HepG2 (cell line): ENCODE data around the gene AKR7A3. TPM values are rescaled to one million over a fixed set of nuclear protein-coding genes. Genes with fewer than 3 reads are reported as not detected.
A peak's percentile ranks its signal among the peaks of the same experiment; 100 is the strongest.
"Not testable (repeated sequence)": the region's sequence is repeated elsewhere in the genome, so short reads cannot be mapped to it uniquely, and the experiment has no call there.

Experiments
- ATAC-seq: fragments of 200-7000 bp; cut with Tn5 transposase; 3 replicates; pipeline ENCODE4 v1.9.1; 2020; ENCODE audit warnings: mild to moderate bottlenecking, moderate library complexity
- BruUV-seq: library from RNA; stranded (reverse); fragments of 400-500 nt; replicated peaks from 2 replicates; lab custom pipeline; 2021; lab: Mats Ljungman, UMichigan
- CTCF ChIA-PET: fragments of 300-600 bp; formaldehyde crosslinking; extraction: SDS; loops from one replicate; lab custom pipeline; 2021; ENCODE audit warnings: low total read pairs, inconsistent platforms, low intra/inter-chr PET ratio; lab: Yijun Ruan, JAX
- POLR2A ChIA-PET: fragments of 350-600 bp; sonication (Branson Sonifier 250); formaldehyde crosslinking; loops from one replicate; lab custom pipeline; 2020; ENCODE audit warnings: antibody characterized with exemption, inconsistent platforms; lab: Yijun Ruan, JAX
- DNase-seq: peaks from one replicate; pipeline ENCODE4 v3.0.0-alpha.2; 2015; ENCODE audit warnings: low spot score
- FAIRE-seq: peaks from 3 replicates; lab custom pipeline; 2011; peaks lifted over from hg19 to GRCh38; lab: Jason Lieb, UNC
- H2AFZ ChIP-seq: one replicate; pipeline ENCODE4 v1.6.1; 2011; ENCODE audit warnings: low read length, inconsistent platforms
- H3K27ac ChIP-seq: fragments of 300-600 bp; 3 replicates; pipeline ENCODE4 v1.8.0; 2011; ENCODE audit warnings: mixed run types, mild to moderate bottlenecking, mixed read lengths, low read length, inconsistent platforms; ENCODE audit not compliant: insufficient read depth; ENCODE audit errors: extremely low read length
- H3K27me3 ChIP-seq, 2 experiments: fragments of 200-600 bp in 1 of 2; 2 replicates in 1 of 2; 3 replicates in 1 of 2; pipeline versions ENCODE4 v1.6.0 to v1.8.0; 2011; ENCODE audit warnings: low read length in 2 of 2, mild to moderate bottlenecking in 2 of 2, moderate library complexity in 2 of 2, inconsistent platforms in 1 of 2; ENCODE audit not compliant: insufficient read depth in 2 of 2, control insufficient read depth in 1 of 2
- H3K36me3 ChIP-seq, 2 experiments: fragments of 200-600 bp in 1 of 2; replicated peaks in 1 of 2; 2 replicates in 1 of 2; 3 replicates in 1 of 2; pipeline versions ENCODE4 v1.5.1 to v1.8.0; 2011; ENCODE audit warnings: low read length in 2 of 2, inconsistent platforms in 1 of 2; ENCODE audit not compliant: insufficient read depth in 2 of 2, control insufficient read depth in 1 of 2
- H3K4me1 ChIP-seq: 2 replicates; pipeline ENCODE4 v1.5.1; 2012; ENCODE audit warnings: low read length, inconsistent platforms; ENCODE audit not compliant: insufficient read depth
- H3K4me2 ChIP-seq: 2 replicates; pipeline ENCODE4 v1.6.0; 2011; ENCODE audit warnings: low read depth, low read length, inconsistent platforms
- H3K4me3 ChIP-seq, 3 experiments: fragments of 200-600 bp in 1 of 3; sonication (generic), shearing (Covaris generic) in 1 of 3; replicated peaks in 1 of 3; 2 replicates each; pipeline ENCODE4 v1.5.1; 2011 to 2016; ENCODE audit warnings: low read length in 3 of 3, inconsistent platforms in 2 of 3, low read depth in 2 of 3, mild to moderate bottlenecking in 2 of 3, control low read depth in 1 of 3, mixed read lengths in 1 of 3; ENCODE audit not compliant: insufficient read depth in 1 of 3
- H3K79me2 ChIP-seq: one replicate; pipeline ENCODE4 v1.6.1; 2011; ENCODE audit warnings: low read length, inconsistent platforms; ENCODE audit not compliant: insufficient read depth
- H3K9ac ChIP-seq: 2 replicates; pipeline ENCODE4 v1.6.0; 2011; ENCODE audit warnings: mild to moderate bottlenecking, low read depth, low read length, inconsistent platforms; ENCODE audit not compliant: insufficient read depth
- H3K9me3 ChIP-seq: 2 replicates; pipeline ENCODE4 v1.5.1; 2012; ENCODE audit warnings: mild to moderate bottlenecking, low read length
- H4K20me1 ChIP-seq: 2 replicates; pipeline ENCODE4 v1.6.0; 2011; ENCODE audit warnings: inconsistent platforms, mild to moderate bottlenecking, low read length, moderate library complexity; ENCODE audit not compliant: insufficient read depth
- ARID2 ChIP-seq: sonication (generic); formaldehyde crosslinking; IDR thresholded peaks from 2 replicates; pipeline ENCODE4 v1.8.1; 2022; ENCODE audit warnings: mild to moderate bottlenecking, missing genetic modification reagents, borderline replicate concordance
- HNRNPL ChIP-seq: fragments of 200-400 bp; formaldehyde crosslinking; IDR thresholded peaks from 2 replicates; pipeline ENCODE4 v1.6.1; 2017; ENCODE audit warnings: mild to moderate bottlenecking, low read depth, low read length
- NCOA5 ChIP-seq: sonication (generic); formaldehyde crosslinking; IDR thresholded peaks from 2 replicates; pipeline ENCODE4 v1.4.0; 2020; ENCODE audit warnings: missing genetic modification reagents
- ZNF296 ChIP-seq: sonication (generic); formaldehyde crosslinking; conservative IDR thresholded peaks from 2 replicates; pipeline ENCODE4 v1.5.0; 2020; ENCODE audit warnings: mild to moderate bottlenecking, missing genetic modification reagents
- ZNF317 ChIP-seq: sonication (generic); formaldehyde crosslinking; IDR thresholded peaks from 2 replicates; pipeline ENCODE4 v1.5.0; 2020; ENCODE audit warnings: mild to moderate bottlenecking, missing genetic modification reagents
- ZNF350 ChIP-seq: sonication (generic); formaldehyde crosslinking; IDR thresholded peaks from 2 replicates; pipeline ENCODE4 v1.4.0; 2020; ENCODE audit warnings: mild to moderate bottlenecking, low read depth, missing genetic modification reagents, borderline replicate concordance
- ZNF674 ChIP-seq: sonication (generic); formaldehyde crosslinking; IDR thresholded peaks from 2 replicates; pipeline ENCODE4 v1.5.0; 2020; ENCODE audit warnings: low read depth, mild to moderate bottlenecking, missing genetic modification reagents
- WGBS: methylation state at CpG from one replicate; pipeline ENCODE4 v1.1.6; 2017; ENCODE audit warnings: low lambda C conversion rate; 5-methylcytosine and 5-hydroxymethylcytosine counted together
- in situ Hi-C: cut with HindIII; loops from 2 replicates; pipeline ENCODE4 v1.10.0; 2017; ENCODE audit warnings: low pct_unique_long_range_greater_than_20kb; ENCODE audit not compliant: extremely low pct_ligation_motif_present
- intact Hi-C: fragments of 100-400 bp; cut with micrococcal nuclease; formaldehyde crosslinking; loops from one replicate; pipeline ENCODE4 v1.10.0; 2022; ENCODE audit not compliant: unreplicated experiment
- polyA plus RNA-seq, 8 experiments: library from polyadenylated mRNA; depleted of rRNA in 3 of 8; stranded (reverse) in 7 of 8; unstranded in 1 of 8; fragments of >200 nt; fragmentation: Illumina TruSeq in 4 of 8; extraction: Trizol in 4 of 8; gene quantifications; 2 replicates each; pipeline versions ENCODE4 v1.2.1 to v1.2.3, GENCODE V29; 2011 to 2016; ENCODE audit warnings: low read depth in 4 of 8, missing spikeins in 1 of 8, mixed read lengths in 1 of 8; ENCODE audit not compliant: insufficient read depth in 1 of 8
- total RNA-seq, 5 experiments: library from RNA; depleted of rRNA; stranded (reverse); fragments of >200 nt; fragmentation: Illumina TruSeq; extraction: Trizol; gene quantifications; 2 replicates each; pipeline ENCODE4 v1.2.3, GENCODE V29; 2016; ENCODE audit warnings: low read depth in 1 of 5
- TF ChIP-seq, protein P1 (sequence below): sonication (generic); formaldehyde crosslinking; IDR thresholded peaks from 2 replicates; pipeline ENCODE4 v1.9.0; 2022; ENCODE audit warnings: low read depth, missing genetic modification reagents
- TF ChIP-seq, protein P2 (sequence below): sonication (generic); formaldehyde crosslinking; IDR thresholded peaks from 2 replicates; pipeline ENCODE4 v1.5.0; 2020; ENCODE audit warnings: mild to moderate bottlenecking, missing genetic modification reagents, borderline replicate concordance

AKR7A3 gene
- total and polyA plus RNA-seq, 2 of the 13 experiments (the other 11 are each of a cell fraction or from before 2014, with no cell fraction given) = 0.58 to 1.00 TPM

DNA sequence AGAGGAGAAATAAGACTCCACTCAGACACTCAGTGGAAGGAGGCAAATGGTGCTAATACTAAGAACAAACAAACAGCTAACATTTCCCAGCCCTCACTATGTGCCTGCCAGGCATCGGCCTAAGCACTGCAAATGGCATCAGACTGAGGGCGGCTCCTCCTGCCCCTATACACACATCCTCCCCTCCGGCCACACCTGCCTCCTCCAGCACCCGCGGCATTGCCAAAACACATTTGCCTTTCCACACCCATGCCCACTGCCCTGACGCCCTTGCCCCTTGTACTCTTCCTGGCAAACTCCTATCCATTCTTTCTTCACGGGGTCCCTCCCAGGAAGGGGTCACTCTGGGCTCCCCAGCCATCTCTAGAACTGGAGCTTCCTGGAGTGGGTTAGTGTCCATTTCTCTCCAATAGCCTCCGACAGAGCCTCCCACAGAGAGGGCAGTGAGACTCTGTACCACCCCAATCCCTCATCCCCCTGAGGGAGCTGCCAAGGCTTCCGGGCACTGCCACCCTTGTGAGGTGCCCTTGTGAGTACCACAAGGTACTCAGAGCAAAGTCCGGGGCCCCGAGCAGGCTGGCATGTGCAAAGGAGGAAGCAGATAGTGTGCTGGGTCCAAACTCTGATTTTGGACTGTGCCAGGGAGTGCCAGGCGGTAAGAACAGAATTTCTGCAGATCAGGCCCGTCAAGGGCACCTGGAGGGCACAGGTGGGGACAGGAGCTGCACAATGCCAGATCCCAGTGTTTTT, 959 bp downstream of the AKR7A3 start:
- no peak overlapping the region for H3K9ac ChIP-seq

DNA sequence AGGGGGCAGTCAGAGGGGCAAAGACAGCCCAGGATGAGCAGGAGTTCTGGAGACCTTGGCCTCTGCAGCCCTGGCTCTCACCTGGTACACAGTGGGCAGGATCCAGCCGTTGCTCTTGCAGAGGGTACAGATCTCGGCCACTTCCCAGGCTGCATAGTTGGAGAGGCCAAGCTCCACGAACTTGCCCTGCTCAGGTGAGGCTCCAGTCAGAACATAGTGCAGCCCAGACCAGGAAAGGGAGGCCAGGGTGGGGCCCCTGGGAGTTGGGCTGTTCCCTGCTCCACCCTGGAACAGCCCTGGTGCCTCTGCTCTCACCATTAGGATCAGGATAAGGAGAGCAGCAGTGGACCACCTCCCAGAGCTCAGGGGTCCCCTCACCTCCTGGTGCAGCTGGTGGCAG, 2.8 kb downstream of the AKR7A3 start:
- H3K27ac ChIP-seq, CTCF ChIA-PET, H4K20me1 ChIP-seq, H3K27me3 ChIP-seq, POLR2A ChIA-PET, H3K36me3 ChIP-seq, H3K4me3 ChIP-seq, H3K9me3 ChIP-seq, intact Hi-C loops, H3K4me2 ChIP-seq, H3K79me2 ChIP-seq: not testable (repeated sequence)
- H3K4me1 ChIP-seq = peaks cover 16% of the 10 kb centered on the region
- TF ChIP-seq, protein P1, sequence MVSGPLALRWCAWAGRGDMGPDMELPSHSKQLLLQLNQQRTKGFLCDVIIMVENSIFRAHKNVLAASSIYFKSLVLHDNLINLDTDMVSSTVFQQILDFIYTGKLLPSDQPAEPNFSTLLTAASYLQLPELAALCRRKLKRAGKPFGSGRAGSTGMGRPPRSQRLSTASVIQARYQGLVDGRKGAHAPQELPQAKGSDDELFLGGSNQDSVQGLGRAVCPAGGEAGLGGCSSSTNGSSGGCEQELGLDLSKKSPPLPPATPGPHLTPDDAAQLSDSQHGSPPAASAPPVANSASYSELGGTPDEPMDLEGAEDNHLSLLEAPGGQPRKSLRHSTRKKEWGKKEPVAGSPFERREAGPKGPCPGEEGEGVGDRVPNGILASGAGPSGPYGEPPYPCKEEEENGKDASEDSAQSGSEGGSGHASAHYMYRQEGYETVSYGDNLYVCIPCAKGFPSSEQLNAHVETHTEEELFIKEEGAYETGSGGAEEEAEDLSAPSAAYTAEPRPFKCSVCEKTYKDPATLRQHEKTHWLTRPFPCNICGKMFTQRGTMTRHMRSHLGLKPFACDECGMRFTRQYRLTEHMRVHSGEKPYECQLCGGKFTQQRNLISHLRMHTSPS = peak; percentile 39; the same call in 1 of the 2 replicates
- TF ChIP-seq, all 625 proteins: peak for 1; not testable (repeated sequence) for 624
- no CpG with 5 or more reads among the region's 3 CpGs for WGBS
- DNase-seq, FAIRE-seq, H3K9ac ChIP-seq, H2AFZ ChIP-seq, BruUV-seq, in situ Hi-C loops: not testable (repeated sequence)
- ATAC-seq = peak; percentile 61

More for the DNA sequence above, 959 bp downstream of the AKR7A3 start:
- intact Hi-C loops = no loop called here
- ChIA-PET CTCF (no interaction called here), POLR2A (no interaction called here)
- Histone ChIP-seq H3K36me3 (0 out of 5 replicates have a peak, but pooled peaks cover 0 to 2% of the 10 kb centered on the region in 2 experiments), H3K27ac (no peak overlapping the region), H4K20me1 (no peaks in the 10 kb centered on the region), H3K9me3 (no peaks in the 10 kb centered on the region), H2AFZ (no peak overlapping the region), H3K4me3 (no peak overlapping the region), H3K27me3 (no peaks in the 10 kb centered on the region), H3K4me1 (peaks cover 16% of the 10 kb centered on the region), H3K4me2 (no peak overlapping the region), H3K79me2 (no peaks in the 10 kb centered on the region)
- BruUV-seq = no TSS peak
- TF ChIP-seq HNRNPL (0 out of 2 replicates have a peak, but pooled peaks have one; percentile 45), ZNF350 (CRISPR knock-in tag) (no peak), ZNF296 (CRISPR knock-in tag) (no peak), NCOA5 (CRISPR knock-in tag) (no peak), ARID2 (no peak), ZNF674 (CRISPR knock-in tag) (no peak), ZNF317 (no peak)
- TF ChIP-seq, protein P2, sequence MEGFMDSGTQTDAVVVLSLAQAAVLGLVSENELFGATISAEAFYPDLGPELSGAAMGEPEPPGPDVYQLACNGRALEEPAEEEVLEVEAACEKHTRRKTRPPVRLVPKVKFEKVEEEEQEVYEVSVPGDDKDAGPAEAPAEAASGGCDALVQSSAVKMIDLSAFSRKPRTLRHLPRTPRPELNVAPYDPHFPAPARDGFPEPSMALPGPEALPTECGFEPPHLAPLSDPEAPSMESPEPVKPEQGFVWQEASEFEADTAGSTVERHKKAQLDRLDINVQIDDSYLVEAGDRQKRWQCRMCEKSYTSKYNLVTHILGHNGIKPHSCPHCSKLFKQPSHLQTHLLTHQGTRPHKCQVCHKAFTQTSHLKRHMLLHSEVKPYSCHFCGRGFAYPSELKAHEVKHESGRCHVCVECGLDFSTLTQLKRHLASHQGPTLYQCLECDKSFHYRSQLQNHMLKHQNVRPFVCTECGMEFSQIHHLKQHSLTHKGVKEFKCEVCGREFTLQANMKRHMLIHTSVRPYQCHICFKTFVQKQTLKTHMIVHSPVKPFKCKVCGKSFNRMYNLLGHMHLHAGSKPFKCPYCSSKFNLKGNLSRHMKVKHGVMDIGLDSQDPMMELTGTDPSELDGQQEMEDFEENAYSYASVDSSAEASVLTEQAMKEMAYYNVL = no peak
- ATAC-seq = no peak
- no peak for DNase-seq
- in situ Hi-C loops = no loop called here
- no peak for FAIRE-seq
- WGBS = 97% methylated on average over 13 of the region's 13 CpGs
